ENCODE results near the gene USO1. TPM values are rescaled to one million over a fixed set of nuclear protein-coding genes. Genes with fewer than 3 reads are reported as not detected.
A peak's percentile ranks its signal among the peaks of the same experiment; 100 is the strongest.
"Not testable (repeated sequence)": the region's sequence is repeated elsewhere in the genome, so short reads cannot be mapped to it uniquely, and the experiment has no call there.

The USO1 gene
- total and polyA plus RNA-seq, 7 experiments from 2014 or later = 17.8 to 54.8 (median 30.4) TPM

GRCh38 chr4:75683482-75684155 is 40.8 kb upstream of the USO1 start:
- no peak overlapping the region for H3K4me3 ChIP-seq (ENCODE audit: low read length)
- ATAC-seq = no peak
- peak overlapping the region in 8 of 9 donors; percentile 45 to 91 (median 83) for H3K27ac Mint-ChIP-seq

GRCh38 chr4:75685546-75686189 is 38.7 kb upstream of the USO1 start:
- ATAC-seq (no peak), DNase-seq (no peak)
- ChIA-PET POLR2A (interaction anchor here (0.6 to 1.1 kb wide), 3 partner anchors 9 to 13 kb away, joined by 3 to 5 read pairs (median 3); no protein-coding TSS in a partner anchor), CTCF (interaction anchor here (0.6 to 1.3 kb wide), 3 partner anchors 12 to 781 kb away, joined by 3 read pairs; partner anchors contain the start of gene USO1)
- H3K27ac ChIP-seq (ENCODE audit: low read depth, low read length) = no peak overlapping the region
- no peaks in the 10 kb centered on the region for H3K27me3 ChIP-seq (ENCODE audit: control insufficient read depth in 2 of 2, insufficient read depth in 2 of 2, low read length in 2 of 2)
- H3K27me3 Mint-ChIP-seq = no peaks in the 10 kb centered on the region
- H3K36me3 ChIP-seq (ENCODE audit: control insufficient read depth in 2 of 3, insufficient read depth in 3 of 3, low read length in 3 of 3) = no peaks in the 10 kb centered on the region
- peaks cover 10 to 47% (median 31%) of the 10 kb centered on the region in 7 donors for H3K4me1 Mint-ChIP-seq
- H3K27ac Mint-ChIP-seq = peak overlapping the region in 6 of 9 donors; percentile 3 to 93 (median 40)
- H3K4me3 Mint-ChIP-seq = peak overlapping the region in 2 of 10 donors; percentile 10 to 16
- H3K4me3 ChIP-seq (ENCODE audit: low read length) = no peak overlapping the region
- H3K36me3 Mint-ChIP-seq = peaks cover 0 to 21% (median 0%) of the 10 kb centered on the region in 5 donors
- H3K9me3 Mint-ChIP-seq = peaks cover 0 to 6% (median 3%) of the 10 kb centered on the region in 11 donors
- intact Hi-C loops (cut with micrococcal nuclease) = loop anchor here in 1 of 2 donors (2.0 kb wide), 1 partner anchor 13 kb away; no protein-coding TSS in a partner anchor
- peaks cover 18 to 24% of the 10 kb centered on the region in 2 donors for H3K4me1 ChIP-seq (ENCODE audit: control insufficient read depth in 2 of 2, insufficient read depth in 2 of 2, low read length in 2 of 2)
- no peaks in the 10 kb centered on the region for H3K9me3 ChIP-seq (ENCODE audit: control insufficient read depth in 2 of 3, low read length in 3 of 3)

More at GRCh38 chr4:75683482-75684155, 40.8 kb upstream of the USO1 start:
- peaks cover 18 to 24% of the 10 kb centered on the region in 2 donors for H3K4me1 ChIP-seq (ENCODE audit: control insufficient read depth in 2 of 2, insufficient read depth in 2 of 2, low read length in 2 of 2)
- DNase-seq = no peak
- Mint-ChIP-seq H3K4me1 (peaks cover 10 to 47% (median 31%) of the 10 kb centered on the region in 7 donors), H3K9me3 (peaks cover 0 to 6% (median 3%) of the 10 kb centered on the region in 11 donors), H3K27me3 (no peaks in the 10 kb centered on the region), H3K36me3 (peaks cover 0 to 19% (median 0%) of the 10 kb centered on the region in 5 donors), H3K4me3 (peak overlapping the region in 3 of 10 donors; percentile 11 to 67 (median 29))
- H3K27me3 ChIP-seq (ENCODE audit: control insufficient read depth in 2 of 2, insufficient read depth in 2 of 2, low read length in 2 of 2) = no peaks in the 10 kb centered on the region
- H3K27ac ChIP-seq (ENCODE audit: low read depth, low read length) = no peak overlapping the region
- CTCF ChIA-PET = no interaction called here
- POLR2A ChIA-PET = interaction anchor here (0.6 to 2.8 kb wide), 5 partner anchors 10 to 41 kb away, joined by 3 to 22 read pairs (median 3); partner anchors contain the start of genes G3BP2 and USO1
- no peaks in the 10 kb centered on the region for H3K36me3 ChIP-seq (ENCODE audit: control insufficient read depth in 2 of 3, insufficient read depth in 3 of 3, low read length in 3 of 3)
- intact Hi-C loops (cut with micrococcal nuclease) = loop anchor here (1.0 to 2.0 kb wide), 2 partner anchors 10 to 15 kb away; partner anchors contain the start of gene G3BP2 (in 1 of the 2)
- H3K9me3 ChIP-seq (ENCODE audit: control insufficient read depth in 2 of 3, low read length in 3 of 3) = no peaks in the 10 kb centered on the region

- H3K4me3 Mint-ChIP-seq = peak overlapping the region in 7 of 10 donors; percentile 10 to 67 (median 17)
- Histone ChIP-seq H3K36me3 (ENCODE audit: control insufficient read depth in 2 of 3, insufficient read depth in 3 of 3, low read length in 3 of 3) (no peaks in the 10 kb centered on the region), H3K4me1 (ENCODE audit: control insufficient read depth in 2 of 2, insufficient read depth in 2 of 2, low read length in 2 of 2) (peaks cover 18 to 24% of the 10 kb centered on the region in 2 donors), H3K9me3 (ENCODE audit: control insufficient read depth in 2 of 3, low read length in 3 of 3) (no peaks in the 10 kb centered on the region), H3K4me3 (ENCODE audit: low read length) (no peak overlapping the region), H3K27ac (ENCODE audit: low read depth, low read length) (no peak overlapping the region), H3K27me3 (ENCODE audit: control insufficient read depth in 2 of 2, insufficient read depth in 2 of 2, low read length in 2 of 2) (no peaks in the 10 kb centered on the region)
- peak; percentile 89 for ATAC-seq
- CTCF ChIA-PET = interaction anchor here (0.6 to 1.3 kb wide), 3 partner anchors 13 to 781 kb away, joined by 3 read pairs; partner anchors contain the start of gene USO1
- intact Hi-C loops (cut with micrococcal nuclease) = no loop called here
- H3K9me3 Mint-ChIP-seq = peaks cover 0 to 6% (median 3%) of the 10 kb centered on the region in 11 donors
- peaks cover 10 to 47% (median 31%) of the 10 kb centered on the region in 7 donors for H3K4me1 Mint-ChIP-seq
- H3K27ac Mint-ChIP-seq = peak overlapping the region in 6 of 9 donors; percentile 3 to 93 (median 72)
- no peaks in the 10 kb centered on the region for H3K27me3 Mint-ChIP-seq
- H3K36me3 Mint-ChIP-seq = peaks cover 0 to 21% (median 0%) of the 10 kb centered on the region in 5 donors
- POLR2A ChIA-PET = interaction anchor here (1.0 to 1.2 kb wide), 3 partner anchors 13 to 37 kb away, joined by 3 to 4 read pairs (median 3); partner anchors contain the start of gene G3BP2
- DNase-seq = peak in 6 of 9 donors; percentile 22 to 43 (median 29)
Observed at GRCh38 chr4:75686346-75686745, 38.0 kb upstream of the USO1 start.

- ATAC-seq; H3K4me3 ChIP-seq (ENCODE audit: low read length); H3K36me3 ChIP-seq (ENCODE audit: control insufficient read depth in 2 of 3, insufficient read depth in 3 of 3, low read length in 3 of 3); H3K27me3 ChIP-seq (ENCODE audit: control insufficient read depth in 2 of 2, insufficient read depth in 2 of 2, low read length in 2 of 2); H3K9me3 Mint-ChIP-seq; CTCF ChIA-PET; intact Hi-C loops (cut with micrococcal nuclease); H3K27me3 Mint-ChIP-seq; H3K9me3 ChIP-seq (ENCODE audit: control insufficient read depth in 2 of 3, low read length in 3 of 3); H3K27ac ChIP-seq (ENCODE audit: low read depth, low read length); DNase-seq; H3K4me3 Mint-ChIP-seq: not testable (repeated sequence)
- Mint-ChIP-seq H3K4me1 (peaks cover 10 to 42% (median 27%) of the 10 kb centered on the region in 7 donors), H3K27ac (peak overlapping the region in 5 of 9 donors; percentile 14 to 89 (median 67)), H3K36me3 (peaks cover 0 to 19% (median 0%) of the 10 kb centered on the region in 5 donors)
- POLR2A ChIA-PET = interaction anchor here (0.5 to 1.2 kb wide), 4 partner anchors 8 to 39 kb away, joined by 3 to 5 read pairs (median 4); partner anchors contain the start of gene G3BP2
- peaks cover 18 to 24% of the 10 kb centered on the region in 2 donors for H3K4me1 ChIP-seq (ENCODE audit: control insufficient read depth in 2 of 2, insufficient read depth in 2 of 2, low read length in 2 of 2)
Observed at GRCh38 chr4:75687125-75687524, 37.3 kb upstream of the USO1 start.

- H3K36me3 ChIP-seq (ENCODE audit: control insufficient read depth in 2 of 3, insufficient read depth in 3 of 3, low read length in 3 of 3); DNase-seq; CTCF ChIA-PET; ATAC-seq; H3K4me3 Mint-ChIP-seq; POLR2A ChIA-PET; H3K9me3 Mint-ChIP-seq; intact Hi-C loops (cut with micrococcal nuclease); H3K4me3 ChIP-seq (ENCODE audit: low read length); H3K27me3 Mint-ChIP-seq; H3K27me3 ChIP-seq (ENCODE audit: control insufficient read depth in 2 of 2, insufficient read depth in 2 of 2, low read length in 2 of 2); H3K9me3 ChIP-seq (ENCODE audit: control insufficient read depth in 2 of 3, low read length in 3 of 3); H3K27ac ChIP-seq (ENCODE audit: low read depth, low read length); H3K27ac Mint-ChIP-seq: not testable (repeated sequence)
- H3K4me1 ChIP-seq (ENCODE audit: control insufficient read depth in 2 of 2, insufficient read depth in 2 of 2, low read length in 2 of 2) = peaks cover 3 to 16% of the 10 kb centered on the region in 2 donors
- H3K4me1 Mint-ChIP-seq = peaks cover 0 to 33% (median 22%) of the 10 kb centered on the region in 7 donors
- peaks cover 3 to 25% (median 5%) of the 10 kb centered on the region in 5 donors for H3K36me3 Mint-ChIP-seq
Observed at GRCh38 chr4:75692066-75692465, 32.3 kb upstream of the USO1 start.

GRCh38 chr4:75696071-75696470 is 28.3 kb upstream of the USO1 start:
- H3K4me1 Mint-ChIP-seq = peaks cover 16 to 43% (median 39%) of the 10 kb centered on the region in 7 donors
- Histone ChIP-seq H3K4me3 (ENCODE audit: low read length) (no peak overlapping the region), H3K36me3 (ENCODE audit: control insufficient read depth in 2 of 3, insufficient read depth in 3 of 3, low read length in 3 of 3) (no peaks in the 10 kb centered on the region), H3K9me3 (ENCODE audit: control insufficient read depth in 2 of 3, low read length in 3 of 3) (no peaks in the 10 kb centered on the region), H3K4me1 (ENCODE audit: control insufficient read depth in 2 of 2, insufficient read depth in 2 of 2, low read length in 2 of 2) (peaks cover 14 to 20% of the 10 kb centered on the region in 2 donors), H3K27me3 (ENCODE audit: control insufficient read depth in 2 of 2, insufficient read depth in 2 of 2, low read length in 2 of 2) (no peaks in the 10 kb centered on the region), H3K27ac (ENCODE audit: low read depth, low read length) (peak overlapping the region; percentile 46)
- peak in 7 of 9 donors; percentile 48 to 83 (median 60) for DNase-seq
- ChIA-PET CTCF (interaction anchor here (1.4 kb wide), 1 partner anchor 27 kb away, joined by 3 read pairs; no protein-coding TSS in a partner anchor), POLR2A (interaction anchor here (0.9 to 1.0 kb wide), 2 partner anchors 8 to 28 kb away, joined by 3 read pairs; partner anchors contain the start of gene USO1)
- intact Hi-C loops (cut with micrococcal nuclease) = loop anchor here in 1 of 2 donors (1.0 kb wide), 3 partner anchors 23 to 41 kb away; partner anchors contain the start of genes G3BP2 and USO1
- peak; percentile 87 for ATAC-seq
- H3K4me3 Mint-ChIP-seq = peak overlapping the region in 3 of 10 donors; percentile 7 to 69 (median 11)
- H3K36me3 Mint-ChIP-seq = peaks cover 3 to 22% (median 5%) of the 10 kb centered on the region in 5 donors
- H3K27ac Mint-ChIP-seq = peak overlapping the region; percentile 25 to 95 (median 75)
- peaks cover 0 to 2% (median 0%) of the 10 kb centered on the region in 11 donors for H3K9me3 Mint-ChIP-seq
- H3K27me3 Mint-ChIP-seq = no peaks in the 10 kb centered on the region
